H1 (cell line): ENCODE measurements around the gene EHBP1. TPM values are rescaled to one million over a fixed set of nuclear protein-coding genes. Genes with fewer than 3 reads are reported as not detected.

Source experiments
- polyA plus RNA-seq, 7 experiments: library from polyadenylated mRNA; depleted of rRNA in 3 of 7; stranded (reverse) in 5 of 7; unstranded in 2 of 7; fragments of >200 nt in 5 of 7; fragments of 200-250 nt in 2 of 7; gene quantifications; 1 replicate in 5 of 7; 2 replicates in 1 of 7; 4 replicates in 1 of 7; pipeline versions ENCODE4 v1.2.1 to v1.2.3, GENCODE V29; 2011 to 2013; ENCODE audit warnings: missing spikeins in 2 of 7, mixed read lengths in 2 of 7
- total RNA-seq: library from RNA; stranded (reverse); fragmentation: NEBNext Ultra II Directional; extraction: Animal tissue kit (Norgen Biotek cat#: 25700); gene quantifications from 2 replicates; pipeline ENCODE4 v1.2.1, GENCODE V29; 2021
- TF ChIP-seq, protein P1 (sequence below): fragments of 300-600 bp; sonication (generic); IDR thresholded peaks from 2 replicates; pipeline ENCODE4 v1.7.1; 2012; ENCODE audit warnings: low read length, moderate library complexity, mild to moderate bottlenecking, inconsistent platforms; ENCODE audit not compliant: insufficient replicate concordance

EHBP1 gene
- total and polyA plus RNA-seq, 2 of the 8 experiments (the other 6 are each of a cell fraction or from before 2014, with no cell fraction given): 12.0 to 64.1 TPM

DNA sequence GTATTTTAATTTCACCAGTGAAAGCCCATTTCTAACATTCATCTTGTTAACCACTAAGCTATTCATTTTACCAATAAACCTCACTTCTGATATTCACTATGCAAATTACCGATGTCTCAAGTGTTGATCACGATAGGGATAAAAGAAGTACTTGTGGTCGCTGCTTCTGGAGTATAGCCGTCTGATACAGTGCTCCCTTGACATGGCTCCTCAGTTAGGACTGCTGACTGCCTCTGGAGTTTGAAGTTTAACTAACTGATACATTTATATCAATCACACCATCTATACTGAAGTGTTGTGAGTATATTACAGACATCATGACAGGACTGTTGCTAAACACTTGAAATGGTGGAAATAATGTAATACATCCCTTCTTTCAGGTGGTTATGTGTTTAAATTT is 95.6 kb downstream of the EHBP1 start (continued):
- TF ChIP-seq, protein P1, sequence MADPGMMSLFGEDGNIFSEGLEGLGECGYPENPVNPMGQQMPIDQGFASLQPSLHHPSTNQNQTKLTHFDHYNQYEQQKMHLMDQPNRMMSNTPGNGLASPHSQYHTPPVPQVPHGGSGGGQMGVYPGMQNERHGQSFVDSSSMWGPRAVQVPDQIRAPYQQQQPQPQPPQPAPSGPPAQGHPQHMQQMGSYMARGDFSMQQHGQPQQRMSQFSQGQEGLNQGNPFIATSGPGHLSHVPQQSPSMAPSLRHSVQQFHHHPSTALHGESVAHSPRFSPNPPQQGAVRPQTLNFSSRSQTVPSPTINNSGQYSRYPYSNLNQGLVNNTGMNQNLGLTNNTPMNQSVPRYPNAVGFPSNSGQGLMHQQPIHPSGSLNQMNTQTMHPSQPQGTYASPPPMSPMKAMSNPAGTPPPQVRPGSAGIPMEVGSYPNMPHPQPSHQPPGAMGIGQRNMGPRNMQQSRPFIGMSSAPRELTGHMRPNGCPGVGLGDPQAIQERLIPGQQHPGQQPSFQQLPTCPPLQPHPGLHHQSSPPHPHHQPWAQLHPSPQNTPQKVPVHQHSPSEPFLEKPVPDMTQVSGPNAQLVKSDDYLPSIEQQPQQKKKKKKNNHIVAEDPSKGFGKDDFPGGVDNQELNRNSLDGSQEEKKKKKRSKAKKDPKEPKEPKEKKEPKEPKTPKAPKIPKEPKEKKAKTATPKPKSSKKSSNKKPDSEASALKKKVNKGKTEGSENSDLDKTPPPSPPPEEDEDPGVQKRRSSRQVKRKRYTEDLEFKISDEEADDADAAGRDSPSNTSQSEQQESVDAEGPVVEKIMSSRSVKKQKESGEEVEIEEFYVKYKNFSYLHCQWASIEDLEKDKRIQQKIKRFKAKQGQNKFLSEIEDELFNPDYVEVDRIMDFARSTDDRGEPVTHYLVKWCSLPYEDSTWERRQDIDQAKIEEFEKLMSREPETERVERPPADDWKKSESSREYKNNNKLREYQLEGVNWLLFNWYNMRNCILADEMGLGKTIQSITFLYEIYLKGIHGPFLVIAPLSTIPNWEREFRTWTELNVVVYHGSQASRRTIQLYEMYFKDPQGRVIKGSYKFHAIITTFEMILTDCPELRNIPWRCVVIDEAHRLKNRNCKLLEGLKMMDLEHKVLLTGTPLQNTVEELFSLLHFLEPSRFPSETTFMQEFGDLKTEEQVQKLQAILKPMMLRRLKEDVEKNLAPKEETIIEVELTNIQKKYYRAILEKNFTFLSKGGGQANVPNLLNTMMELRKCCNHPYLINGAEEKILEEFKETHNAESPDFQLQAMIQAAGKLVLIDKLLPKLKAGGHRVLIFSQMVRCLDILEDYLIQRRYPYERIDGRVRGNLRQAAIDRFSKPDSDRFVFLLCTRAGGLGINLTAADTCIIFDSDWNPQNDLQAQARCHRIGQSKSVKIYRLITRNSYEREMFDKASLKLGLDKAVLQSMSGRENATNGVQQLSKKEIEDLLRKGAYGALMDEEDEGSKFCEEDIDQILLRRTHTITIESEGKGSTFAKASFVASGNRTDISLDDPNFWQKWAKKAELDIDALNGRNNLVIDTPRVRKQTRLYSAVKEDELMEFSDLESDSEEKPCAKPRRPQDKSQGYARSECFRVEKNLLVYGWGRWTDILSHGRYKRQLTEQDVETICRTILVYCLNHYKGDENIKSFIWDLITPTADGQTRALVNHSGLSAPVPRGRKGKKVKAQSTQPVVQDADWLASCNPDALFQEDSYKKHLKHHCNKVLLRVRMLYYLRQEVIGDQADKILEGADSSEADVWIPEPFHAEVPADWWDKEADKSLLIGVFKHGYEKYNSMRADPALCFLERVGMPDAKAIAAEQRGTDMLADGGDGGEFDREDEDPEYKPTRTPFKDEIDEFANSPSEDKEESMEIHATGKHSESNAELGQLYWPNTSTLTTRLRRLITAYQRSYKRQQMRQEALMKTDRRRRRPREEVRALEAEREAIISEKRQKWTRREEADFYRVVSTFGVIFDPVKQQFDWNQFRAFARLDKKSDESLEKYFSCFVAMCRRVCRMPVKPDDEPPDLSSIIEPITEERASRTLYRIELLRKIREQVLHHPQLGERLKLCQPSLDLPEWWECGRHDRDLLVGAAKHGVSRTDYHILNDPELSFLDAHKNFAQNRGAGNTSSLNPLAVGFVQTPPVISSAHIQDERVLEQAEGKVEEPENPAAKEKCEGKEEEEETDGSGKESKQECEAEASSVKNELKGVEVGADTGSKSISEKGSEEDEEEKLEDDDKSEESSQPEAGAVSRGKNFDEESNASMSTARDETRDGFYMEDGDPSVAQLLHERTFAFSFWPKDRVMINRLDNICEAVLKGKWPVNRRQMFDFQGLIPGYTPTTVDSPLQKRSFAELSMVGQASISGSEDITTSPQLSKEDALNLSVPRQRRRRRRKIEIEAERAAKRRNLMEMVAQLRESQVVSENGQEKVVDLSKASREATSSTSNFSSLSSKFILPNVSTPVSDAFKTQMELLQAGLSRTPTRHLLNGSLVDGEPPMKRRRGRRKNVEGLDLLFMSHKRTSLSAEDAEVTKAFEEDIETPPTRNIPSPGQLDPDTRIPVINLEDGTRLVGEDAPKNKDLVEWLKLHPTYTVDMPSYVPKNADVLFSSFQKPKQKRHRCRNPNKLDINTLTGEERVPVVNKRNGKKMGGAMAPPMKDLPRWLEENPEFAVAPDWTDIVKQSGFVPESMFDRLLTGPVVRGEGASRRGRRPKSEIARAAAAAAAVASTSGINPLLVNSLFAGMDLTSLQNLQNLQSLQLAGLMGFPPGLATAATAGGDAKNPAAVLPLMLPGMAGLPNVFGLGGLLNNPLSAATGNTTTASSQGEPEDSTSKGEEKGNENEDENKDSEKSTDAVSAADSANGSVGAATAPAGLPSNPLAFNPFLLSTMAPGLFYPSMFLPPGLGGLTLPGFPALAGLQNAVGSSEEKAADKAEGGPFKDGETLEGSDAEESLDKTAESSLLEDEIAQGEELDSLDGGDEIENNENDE: no peak
